ENCODE results near the gene MTUS2.
"Not testable (repeated sequence)": the region's sequence is repeated elsewhere in the genome, so short reads cannot be mapped to it uniquely, and the experiment has no call there.

MTUS2 gene

GRCh38 chr13:29171244-29171643, 351.1 kb downstream of the MTUS2 start:
- DNase-seq, result no peak

- no peak for DNase-seq
Observed at GRCh38 chr13:29174093-29174492, 354.0 kb downstream of the MTUS2 start.

- DNase-seq, result no peak
Observed at GRCh38 chr13:29175250-29175873, 355.2 kb downstream of the MTUS2 start.

GRCh38 chr13:29180055-29180454, 359.9 kb downstream of the MTUS2 start:
- no peak for DNase-seq

GRCh38 chr13:29182216-29182615, 362.1 kb downstream of the MTUS2 start:
- DNase-seq, result no peak

GRCh38 chr13:29185926-29186325, 365.8 kb downstream of the MTUS2 start:
- DNase-seq, result no peak

GRCh38 chr13:29187584-29187983, 367.4 kb downstream of the MTUS2 start:
- no peak for DNase-seq

GRCh38 chr13:29190298-29190697, 370.2 kb downstream of the MTUS2 start:
- DNase-seq, result no peak

GRCh38 chr13:29193083-29193482, 372.9 kb downstream of the MTUS2 start:
- DNase-seq, result no peak

- DNase-seq, result no peak
Observed at GRCh38 chr13:29195456-29195855, 375.3 kb downstream of the MTUS2 start.

- no peak for DNase-seq
Observed at GRCh38 chr13:29196409-29197074, 376.4 kb downstream of the MTUS2 start.

- DNase-seq, result not testable (repeated sequence)
Observed at GRCh38 chr13:29202753-29203152, 382.6 kb downstream of the MTUS2 start.

GRCh38 chr13:29204651-29205050, 384.5 kb downstream of the MTUS2 start:
- DNase-seq, result no peak

- DNase-seq, result no peak
Observed at GRCh38 chr13:29210676-29211075, 390.5 kb downstream of the MTUS2 start.

- not testable (repeated sequence) for DNase-seq
Observed at GRCh38 chr13:29211162-29211561, 391.0 kb downstream of the MTUS2 start.

- DNase-seq, result no peak
Observed at GRCh38 chr13:29222458-29222857, 402.3 kb downstream of the MTUS2 start.

- DNase-seq, result no peak
Observed at GRCh38 chr13:29224206-29224605, 404.1 kb downstream of the MTUS2 start.

- DNase-seq, result no peak
Observed at GRCh38 chr13:29227576-29227975, 407.4 kb downstream of the MTUS2 start.

- no peak for DNase-seq
Observed at GRCh38 chr13:29230299-29230845, 410.2 kb downstream of the MTUS2 start.

GRCh38 chr13:29239653-29240525, 419.8 kb downstream of the MTUS2 start:
- DNase-seq, result no peak

GRCh38 chr13:29254626-29255370, 434.7 kb downstream of the MTUS2 start:
- no peak for DNase-seq

- no peak for DNase-seq
Observed at GRCh38 chr13:29255567-29255966, 435.4 kb downstream of the MTUS2 start.

GRCh38 chr13:29260684-29261083, 440.5 kb downstream of the MTUS2 start:
- no peak for DNase-seq

All from HCEC 1CT (cell line).